Inflammatory macrophage treated with lipopolysaccharide for 4 hours (primary cell): ENCODE results near the gene TRMT1.
"Not testable (repeated sequence)": the region's sequence is repeated elsewhere in the genome, so short reads cannot be mapped to it uniquely, and the experiment has no call there.

Experiments used
- DNase-seq: peaks from one replicate; pipeline ENCODE4 v3.0.0-alpha.2; 2020

TRMT1 gene

GRCh38 chr19:13116282-13117175 is at the start of gene TRMT1:
Gene TRMT1 (minus strand): TSS chr19:13116740. CDS start chr19:13116399, 341 bp downstream.
- peak; percentile 96 for DNase-seq

- not testable (repeated sequence) for DNase-seq
These were observed 49.6 kb upstream of the TRMT1 start for GRCh38 chr19:13166151-13166550.

GRCh38 chr19:13165162-13165997 is 48.8 kb upstream of the TRMT1 start:
- no peak for DNase-seq

GRCh38 chr19:13164343-13165161 is 48.0 kb upstream of the TRMT1 start:
- DNase-seq, result no peak

- peak; percentile 38 for DNase-seq
These were observed 47.2 kb upstream of the TRMT1 start for GRCh38 chr19:13163609-13164342.

- DNase-seq, result peak; percentile 95
These were observed 46.4 kb upstream of the TRMT1 start for GRCh38 chr19:13162724-13163608.

- DNase-seq, result peak; percentile 69
These were observed 44.0 kb upstream of the TRMT1 start for GRCh38 chr19:13160557-13160956.

- no peak for DNase-seq
These were observed 43.2 kb upstream of the TRMT1 start for GRCh38 chr19:13159713-13160112.

- DNase-seq, result peak; percentile 71
These were observed 39.2 kb upstream of the TRMT1 start for GRCh38 chr19:13155472-13156359.

- DNase-seq, result peak; percentile 71
These were observed 38.5 kb upstream of the TRMT1 start for GRCh38 chr19:13154911-13155471.

- peak; percentile 99 for DNase-seq
These were observed 37.8 kb upstream of the TRMT1 start for GRCh38 chr19:13154241-13154778.

GRCh38 chr19:13153569-13154240 is 37.2 kb upstream of the TRMT1 start:
- peak; percentile 50 for DNase-seq

- peak; percentile 96 for DNase-seq
These were observed 36.5 kb upstream of the TRMT1 start for GRCh38 chr19:13152974-13153568.

- DNase-seq, result no peak
These were observed 35.9 kb upstream of the TRMT1 start for GRCh38 chr19:13152356-13152973.

GRCh38 chr19:13151605-13152355 is 35.2 kb upstream of the TRMT1 start:
- DNase-seq, result peak; percentile 97

- no peak for DNase-seq
These were observed 34.5 kb upstream of the TRMT1 start for GRCh38 chr19:13150931-13151604.
